GM21723 (cell line): ENCODE data around the gene ZFR2.
"Not testable (repeated sequence)": the region's sequence is repeated elsewhere in the genome, so short reads cannot be mapped to it uniquely, and the experiment has no call there.

ENCODE experiments used
- ATAC-seq: cut with Tn5 transposase; IDR thresholded peaks from one replicate; pipeline ENCODE4 v1.9.1; 2021; ENCODE audit warnings: mild to moderate bottlenecking, moderate library complexity; ENCODE audit not compliant: unreplicated experiment

Gene ZFR2

GRCh38 chr19:3759482-3760254, 109.2 kb downstream of the ZFR2 start:
- no peak for ATAC-seq

- not testable (repeated sequence) for ATAC-seq
These were observed 110.5 kb downstream of the ZFR2 start for GRCh38 chr19:3758297-3758696.

GRCh38 chr19:3757705-3758104, 111.1 kb downstream of the ZFR2 start:
- ATAC-seq, result not testable (repeated sequence)
